ENCODE data around the gene RPTOR. TPM values are rescaled to one million over a fixed set of nuclear protein-coding genes. Genes with fewer than 3 reads are reported as not detected.

Gene RPTOR
- total RNA-seq, 4 donors from 2014 or later: 19.0 to 48.3 (median 27.3) TPM

GRCh38 chr17:80888276-80889160 is 343.9 kb downstream of the RPTOR start:
- TF ChIP-seq POLR2A (IDR thresholded peaks at IDR 0.05): no peak
- TF ChIP-seq CTCF (IDR thresholded peaks at IDR 0.05): no peak
- Histone ChIP-seq H3K4me1 (peaks cover 0 to 7% of the 10 kb centered on the region in 2 donors), H3K27ac (no peak overlapping the region), H3K4me3 (no peak overlapping the region), H3K9me3 (no peaks in the 10 kb centered on the region), H3K36me3 (no peaks in the 10 kb centered on the region), H3K27me3 (no peaks in the 10 kb centered on the region)
- intact Hi-C loops (cut with DNase I; ENCODE audit: low total_unique reads): no loop called here
- no peak for DNase-seq

GRCh38 chr17:80889231-80890195 is 344.9 kb downstream of the RPTOR start:
- Histone ChIP-seq H3K4me1 (peaks cover 0 to 7% of the 10 kb centered on the region in 2 donors), H3K36me3 (no peaks in the 10 kb centered on the region), H3K27ac (no peak overlapping the region), H3K4me3 (no peak overlapping the region), H3K27me3 (no peaks in the 10 kb centered on the region), H3K9me3 (no peaks in the 10 kb centered on the region)
- DNase-seq: no peak
- intact Hi-C loops (cut with DNase I; ENCODE audit: low total_unique reads): no loop called here
- TF ChIP-seq CTCF (IDR thresholded peaks at IDR 0.05) (no peak), POLR2A (IDR thresholded peaks at IDR 0.05) (no peak)

GRCh38 chr17:80890196-80890920 is 345.7 kb downstream of the RPTOR start:
- Histone ChIP-seq H3K9me3 (no peaks in the 10 kb centered on the region), H3K27me3 (no peaks in the 10 kb centered on the region), H3K27ac (no peak overlapping the region), H3K36me3 (no peaks in the 10 kb centered on the region), H3K4me1 (peaks cover 0 to 7% of the 10 kb centered on the region in 2 donors), H3K4me3 (no peak overlapping the region)
- no peak for DNase-seq
- intact Hi-C loops (cut with DNase I; ENCODE audit: low total_unique reads): no loop called here
- TF ChIP-seq CTCF (IDR thresholded peaks at IDR 0.05) (no peak), POLR2A (IDR thresholded peaks at IDR 0.05) (no peak)

- peaks cover 0 to 7% of the 10 kb centered on the region in 2 donors for H3K4me1 ChIP-seq
- DNase-seq: no peak
- peak overlapping the region in 1 of 2 donors; percentile 72 for H3K27ac ChIP-seq
- H3K4me3 ChIP-seq: no peak overlapping the region
- no peaks in the 10 kb centered on the region for H3K27me3 ChIP-seq
- no peaks in the 10 kb centered on the region for H3K36me3 ChIP-seq
- TF ChIP-seq CTCF (IDR thresholded peaks at IDR 0.05) (no peak), POLR2A (IDR thresholded peaks at IDR 0.05) (no peak)
- intact Hi-C loops (cut with DNase I; ENCODE audit: low total_unique reads): no loop called here
- no peaks in the 10 kb centered on the region for H3K9me3 ChIP-seq
Measured at GRCh38 chr17:80890921-80891396, 346.3 kb downstream of the RPTOR start.
